HepG2 (cell line): ENCODE data around the gene GKN1. TPM values are rescaled to one million over a fixed set of nuclear protein-coding genes. Genes with fewer than 3 reads are reported as not detected.

Experiments used
- ATAC-seq: fragments of 200-7000 bp; cut with Tn5 transposase; 3 replicates; pipeline ENCODE4 v1.9.1; 2020; ENCODE audit warnings: mild to moderate bottlenecking, moderate library complexity
- BruUV-seq: library from RNA; stranded (reverse); fragments of 400-500 nt; replicated peaks from 2 replicates; lab custom pipeline; 2021; lab: Mats Ljungman, UMichigan
- CTCF ChIA-PET: fragments of 300-600 bp; formaldehyde crosslinking; extraction: SDS; loops from one replicate; lab custom pipeline; 2021; ENCODE audit warnings: low total read pairs, inconsistent platforms, low intra/inter-chr PET ratio; lab: Yijun Ruan, JAX
- POLR2A ChIA-PET: fragments of 350-600 bp; sonication (Branson Sonifier 250); formaldehyde crosslinking; loops from one replicate; lab custom pipeline; 2020; ENCODE audit warnings: antibody characterized with exemption, inconsistent platforms; lab: Yijun Ruan, JAX
- DNase-seq: peaks from one replicate; pipeline ENCODE4 v3.0.0-alpha.2; 2015; ENCODE audit warnings: low spot score
- FAIRE-seq: peaks from 3 replicates; lab custom pipeline; 2011; peaks lifted over from hg19 to GRCh38; lab: Jason Lieb, UNC
- H2AFZ ChIP-seq: one replicate; pipeline ENCODE4 v1.6.1; 2011; ENCODE audit warnings: low read length, inconsistent platforms
- H3K27ac ChIP-seq: fragments of 300-600 bp; 3 replicates; pipeline ENCODE4 v1.8.0; 2011; ENCODE audit warnings: mixed run types, mild to moderate bottlenecking, mixed read lengths, low read length, inconsistent platforms; ENCODE audit not compliant: insufficient read depth; ENCODE audit errors: extremely low read length
- H3K27me3 ChIP-seq, 2 experiments: fragments of 200-600 bp in 1 of 2; 2 replicates in 1 of 2; 3 replicates in 1 of 2; pipeline versions ENCODE4 v1.6.0 to v1.8.0; 2011; ENCODE audit warnings: low read length in 2 of 2, mild to moderate bottlenecking in 2 of 2, moderate library complexity in 2 of 2, inconsistent platforms in 1 of 2; ENCODE audit not compliant: insufficient read depth in 2 of 2, control insufficient read depth in 1 of 2
- H3K36me3 ChIP-seq, 2 experiments: fragments of 200-600 bp in 1 of 2; replicated peaks in 1 of 2; 2 replicates in 1 of 2; 3 replicates in 1 of 2; pipeline versions ENCODE4 v1.5.1 to v1.8.0; 2011; ENCODE audit warnings: low read length in 2 of 2, inconsistent platforms in 1 of 2; ENCODE audit not compliant: insufficient read depth in 2 of 2, control insufficient read depth in 1 of 2
- H3K4me1 ChIP-seq: 2 replicates; pipeline ENCODE4 v1.5.1; 2012; ENCODE audit warnings: low read length, inconsistent platforms; ENCODE audit not compliant: insufficient read depth
- H3K4me2 ChIP-seq: 2 replicates; pipeline ENCODE4 v1.6.0; 2011; ENCODE audit warnings: low read depth, low read length, inconsistent platforms
- H3K4me3 ChIP-seq, 3 experiments: fragments of 200-600 bp in 1 of 3; sonication (generic), shearing (Covaris generic) in 1 of 3; replicated peaks in 1 of 3; 2 replicates each; pipeline ENCODE4 v1.5.1; 2011 to 2016; ENCODE audit warnings: low read length in 3 of 3, inconsistent platforms in 2 of 3, low read depth in 2 of 3, mild to moderate bottlenecking in 2 of 3, control low read depth in 1 of 3, mixed read lengths in 1 of 3; ENCODE audit not compliant: insufficient read depth in 1 of 3
- H3K79me2 ChIP-seq: one replicate; pipeline ENCODE4 v1.6.1; 2011; ENCODE audit warnings: low read length, inconsistent platforms; ENCODE audit not compliant: insufficient read depth
- H3K9ac ChIP-seq: 2 replicates; pipeline ENCODE4 v1.6.0; 2011; ENCODE audit warnings: mild to moderate bottlenecking, low read depth, low read length, inconsistent platforms; ENCODE audit not compliant: insufficient read depth
- H3K9me3 ChIP-seq: 2 replicates; pipeline ENCODE4 v1.5.1; 2012; ENCODE audit warnings: mild to moderate bottlenecking, low read length
- H4K20me1 ChIP-seq: 2 replicates; pipeline ENCODE4 v1.6.0; 2011; ENCODE audit warnings: inconsistent platforms, mild to moderate bottlenecking, low read length, moderate library complexity; ENCODE audit not compliant: insufficient read depth
- BCL6 ChIP-seq: IDR thresholded peaks from 2 replicates; pipeline ENCODE4 v1.6.1; 2016; ENCODE audit warnings: missing genetic modification reagents, missing compliant biosample characterization
- CBFB ChIP-seq: sonication (generic); formaldehyde crosslinking; IDR thresholded peaks from 2 replicates; pipeline ENCODE4 v1.4.0; 2020; ENCODE audit warnings: missing genetic modification reagents
- FOXO1 ChIP-seq: sonication (generic); formaldehyde crosslinking; IDR thresholded peaks from 2 replicates; pipeline ENCODE4 v1.4.0; 2020; ENCODE audit warnings: missing genetic modification reagents
- ISL2 ChIP-seq: sonication (generic); formaldehyde crosslinking; IDR thresholded peaks from 2 replicates; pipeline ENCODE4 v1.5.0; 2020; ENCODE audit warnings: missing genetic modification reagents
- KLF11 ChIP-seq: IDR thresholded peaks from 2 replicates; pipeline ENCODE4 v1.6.1; 2016; ENCODE audit warnings: missing compliant biosample characterization
- RFXANK ChIP-seq: IDR thresholded peaks from 2 replicates; pipeline ENCODE4 v1.6.1; 2016
- SETDB1 ChIP-seq: sonication (generic); formaldehyde crosslinking; IDR thresholded peaks from 2 replicates; pipeline ENCODE4 v1.5.1; 2020; ENCODE audit warnings: missing genetic modification reagents, mild to moderate bottlenecking, borderline replicate concordance
- TBX2 ChIP-seq: sonication (generic); formaldehyde crosslinking; IDR thresholded peaks from 2 replicates; pipeline ENCODE4 v1.5.0; 2020; ENCODE audit warnings: missing genetic modification reagents, mild to moderate bottlenecking, borderline replicate concordance
- TOE1 ChIP-seq: sonication (generic); formaldehyde crosslinking; IDR thresholded peaks from 2 replicates; pipeline ENCODE4 v1.4.0; 2020; ENCODE audit warnings: mild to moderate bottlenecking, missing genetic modification reagents
- ZBTB42 ChIP-seq: sonication (generic); formaldehyde crosslinking; IDR thresholded peaks from 2 replicates; pipeline ENCODE4 v1.5.0; 2020; ENCODE audit warnings: mild to moderate bottlenecking, missing genetic modification reagents
- ZNF20 ChIP-seq: sonication (generic); formaldehyde crosslinking; IDR thresholded peaks from 2 replicates; pipeline ENCODE4 v1.4.0; 2020; ENCODE audit warnings: mild to moderate bottlenecking, moderate library complexity, missing genetic modification reagents
- ZNF282 ChIP-seq: fragments of 450-650 bp; IDR thresholded peaks from 2 replicates; pipeline ENCODE4 v1.6.1; 2018; ENCODE audit not compliant: partially characterized antibody
- ZNF501 ChIP-seq: sonication (generic); formaldehyde crosslinking; IDR thresholded peaks from 2 replicates; pipeline ENCODE4 v1.5.1; 2020; ENCODE audit warnings: mild to moderate bottlenecking, moderate library complexity, missing genetic modification reagents
- ZNF879 ChIP-seq: sonication (generic); formaldehyde crosslinking; IDR thresholded peaks from 2 replicates; pipeline ENCODE4 v1.8.1; 2023; ENCODE audit warnings: missing genetic modification reagents
- WGBS: methylation state at CpG from one replicate; pipeline ENCODE4 v1.1.6; 2017; ENCODE audit warnings: low lambda C conversion rate; 5-methylcytosine and 5-hydroxymethylcytosine counted together
- in situ Hi-C: cut with HindIII; loops from 2 replicates; pipeline ENCODE4 v1.10.0; 2017; ENCODE audit warnings: low pct_unique_long_range_greater_than_20kb; ENCODE audit not compliant: extremely low pct_ligation_motif_present
- intact Hi-C: fragments of 100-400 bp; cut with micrococcal nuclease; formaldehyde crosslinking; loops from one replicate; pipeline ENCODE4 v1.10.0; 2022; ENCODE audit not compliant: unreplicated experiment
- polyA plus RNA-seq, 8 experiments: library from polyadenylated mRNA; depleted of rRNA in 3 of 8; stranded (reverse) in 7 of 8; unstranded in 1 of 8; fragments of >200 nt; fragmentation: Illumina TruSeq in 4 of 8; extraction: Trizol in 4 of 8; gene quantifications; 2 replicates each; pipeline versions ENCODE4 v1.2.1 to v1.2.3, GENCODE V29; 2011 to 2016; ENCODE audit warnings: low read depth in 4 of 8, missing spikeins in 1 of 8, mixed read lengths in 1 of 8; ENCODE audit not compliant: insufficient read depth in 1 of 8
- total RNA-seq, 5 experiments: library from RNA; depleted of rRNA; stranded (reverse); fragments of >200 nt; fragmentation: Illumina TruSeq; extraction: Trizol; gene quantifications; 2 replicates each; pipeline ENCODE4 v1.2.3, GENCODE V29; 2016; ENCODE audit warnings: low read depth in 1 of 5
- TF ChIP-seq, protein P1 (sequence below): sonication (generic); formaldehyde crosslinking; IDR thresholded peaks from 2 replicates; pipeline ENCODE4 v1.8.0; 2022; ENCODE audit warnings: missing genetic modification reagents, low read depth, mild to moderate bottlenecking, borderline replicate concordance
- TF ChIP-seq, protein P2 (sequence below): sonication (generic); formaldehyde crosslinking; IDR thresholded peaks from 2 replicates; pipeline ENCODE4 v1.5.0; 2020; ENCODE audit warnings: missing genetic modification reagents
- TF ChIP-seq, protein P3 (sequence below): sonication (generic); formaldehyde crosslinking; IDR thresholded peaks from 2 replicates; pipeline ENCODE4 v1.8.0; 2022; ENCODE audit warnings: low read depth, missing genetic modification reagents

The GKN1 gene
- total and polyA plus RNA-seq, 2 of the 13 experiments (the other 11 are each of a cell fraction or from before 2014, with no cell fraction given): not detected

DNA sequence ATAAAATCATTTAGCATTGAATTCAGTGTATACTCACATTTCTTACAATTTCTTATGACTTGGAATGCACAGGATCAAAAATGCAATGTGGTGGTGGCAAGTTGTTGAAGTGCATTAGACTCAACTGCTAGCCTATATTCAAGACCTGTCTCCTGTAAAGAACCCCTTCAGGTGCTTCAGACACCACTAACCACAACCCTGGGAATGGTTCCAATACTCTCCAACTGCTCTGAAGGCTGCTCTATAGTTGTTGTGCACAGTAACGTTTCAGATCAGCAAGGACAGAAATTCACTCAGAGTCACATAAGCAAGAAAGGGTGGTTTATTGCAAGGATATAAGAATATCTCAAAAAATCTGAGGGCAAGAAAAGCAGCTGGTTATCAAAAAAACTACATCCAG, 6.5 kb downstream of the GKN1 start:
- BruUV-seq: no TSS peak
- Histone ChIP-seq H3K4me1 (no peaks in the 10 kb centered on the region), H3K4me2 (no peak overlapping the region), H3K9ac (no peak overlapping the region), H3K27ac (no peak overlapping the region), H3K27me3 (peaks cover 0 to 16% of the 10 kb centered on the region in 2 experiments; a peak in 1 of 5 replicates), H3K79me2 (no peaks in the 10 kb centered on the region), H3K9me3 (no peaks in the 10 kb centered on the region), H3K36me3 (no peaks in the 10 kb centered on the region), H4K20me1 (no peaks in the 10 kb centered on the region), H3K4me3 (no peak overlapping the region), H2AFZ (no peak overlapping the region)
- FAIRE-seq (no peak), ATAC-seq (no peak), DNase-seq (no peak)
- in situ Hi-C loops: no loop called here
- ChIA-PET POLR2A (no interaction called here), CTCF (no interaction called here)
- intact Hi-C loops: no loop called here
- no peak for TF ChIP-seq BCL6 (CRISPR knock-in tag)
- no peak for TF ChIP-seq RFXANK (CRISPR knock-in tag)
- TF ChIP-seq ZNF20 (CRISPR knock-in tag): no peak
- TF ChIP-seq FOXO1 (CRISPR knock-in tag): no peak
- TF ChIP-seq SETDB1 (CRISPR knock-in tag): no peak
- no peak for TF ChIP-seq ZBTB42 (CRISPR knock-in tag)
- TF ChIP-seq ISL2 (CRISPR knock-in tag): no peak
- TF ChIP-seq, protein P1, sequence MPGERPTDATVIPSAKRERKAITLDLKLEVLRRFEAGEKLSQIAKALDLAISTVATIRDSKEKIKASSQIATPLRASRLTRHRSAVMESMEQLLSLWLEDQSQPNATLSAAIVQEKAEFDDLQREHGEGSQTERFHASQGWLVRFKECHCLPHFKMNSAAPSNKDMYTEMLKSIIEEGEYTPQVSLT (CRISPR knock-in tag): no peak
- TF ChIP-seq ZNF501 (CRISPR knock-in tag): no peak
- no peak for TF ChIP-seq CBFB (CRISPR knock-in tag)
- TF ChIP-seq, protein P2, sequence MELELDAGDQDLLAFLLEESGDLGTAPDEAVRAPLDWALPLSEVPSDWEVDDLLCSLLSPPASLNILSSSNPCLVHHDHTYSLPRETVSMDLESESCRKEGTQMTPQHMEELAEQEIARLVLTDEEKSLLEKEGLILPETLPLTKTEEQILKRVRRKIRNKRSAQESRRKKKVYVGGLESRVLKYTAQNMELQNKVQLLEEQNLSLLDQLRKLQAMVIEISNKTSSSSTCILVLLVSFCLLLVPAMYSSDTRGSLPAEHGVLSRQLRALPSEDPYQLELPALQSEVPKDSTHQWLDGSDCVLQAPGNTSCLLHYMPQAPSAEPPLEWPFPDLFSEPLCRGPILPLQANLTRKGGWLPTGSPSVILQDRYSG (CRISPR knock-in tag): no peak
- TF ChIP-seq ZNF879 (CRISPR knock-in tag): no peak
- TF ChIP-seq, protein P3, sequence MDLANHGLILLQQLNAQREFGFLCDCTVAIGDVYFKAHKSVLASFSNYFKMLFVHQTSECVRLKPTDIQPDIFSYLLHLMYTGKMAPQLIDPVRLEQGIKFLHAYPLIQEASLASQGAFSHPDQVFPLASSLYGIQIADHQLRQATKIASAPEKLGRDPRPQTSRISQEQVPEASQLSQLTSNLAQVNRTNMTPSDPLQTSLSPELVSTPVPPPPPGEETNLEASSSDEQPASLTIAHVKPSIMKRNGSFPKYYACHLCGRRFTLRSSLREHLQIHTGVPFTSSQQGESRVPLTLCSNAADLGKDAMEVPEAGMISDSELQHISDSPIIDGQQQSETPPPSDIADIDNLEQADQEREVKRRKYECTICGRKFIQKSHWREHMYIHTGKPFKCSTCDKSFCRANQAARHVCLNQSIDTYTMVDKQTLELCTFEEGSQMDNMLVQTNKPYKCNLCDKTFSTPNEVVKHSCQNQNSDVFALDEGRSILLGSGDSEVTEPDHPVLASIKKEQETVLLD (CRISPR knock-in tag): no peak
- TF ChIP-seq ZNF282: no peak
- TF ChIP-seq TOE1 (CRISPR knock-in tag): no peak
- TF ChIP-seq TBX2 (CRISPR knock-in tag): no peak
- no peak for TF ChIP-seq KLF11 (CRISPR knock-in tag)
- 0% methylated on average over 1 of the region's 1 CpG for WGBS
